ENCODE measurements around the gene GATB. TPM values are rescaled to one million over a fixed set of nuclear protein-coding genes. Genes with fewer than 3 reads are reported as not detected.

The GATB gene
- total RNA-seq, 1 donor from 2014 or later: 24.5 TPM

DNA sequence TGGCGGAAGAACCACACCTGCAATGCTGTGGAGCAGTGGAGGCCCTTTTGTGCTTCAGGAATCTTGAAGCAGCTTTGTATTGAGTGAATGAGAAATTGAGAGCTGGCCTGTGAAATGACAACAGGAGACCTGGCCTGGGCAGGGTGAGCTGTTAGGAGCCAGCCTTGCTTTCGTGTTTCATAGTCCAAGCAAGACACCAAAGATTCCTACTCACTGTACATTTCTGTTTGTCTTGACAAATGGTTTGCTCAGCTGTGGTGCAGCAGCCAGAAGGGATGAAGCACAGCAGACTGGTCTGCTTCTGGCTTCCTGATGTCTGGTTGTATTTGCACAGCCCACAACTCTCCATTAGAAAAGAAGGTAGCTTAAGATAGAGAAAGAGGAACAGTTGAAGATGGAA is 96.5 kb downstream of the GATB start:
- no peak for DNase-seq
- Mint-ChIP-seq H3K9me3 (ENCODE audit: unreplicated experiment) (peaks cover 3% of the 10 kb centered on the region), H3K4me3 (ENCODE audit: unreplicated experiment) (no peak overlapping the region), H3K4me1 (ENCODE audit: low read depth, unreplicated experiment) (peaks cover 4% of the 10 kb centered on the region), H3K36me3 (ENCODE audit: unreplicated experiment) (no peaks in the 10 kb centered on the region), H3K27me3 (ENCODE audit: unreplicated experiment) (peaks cover 5% of the 10 kb centered on the region), H3K27ac (ENCODE audit: unreplicated experiment) (peak overlapping the region; percentile 41)
- TF ChIP-seq, protein P1, sequence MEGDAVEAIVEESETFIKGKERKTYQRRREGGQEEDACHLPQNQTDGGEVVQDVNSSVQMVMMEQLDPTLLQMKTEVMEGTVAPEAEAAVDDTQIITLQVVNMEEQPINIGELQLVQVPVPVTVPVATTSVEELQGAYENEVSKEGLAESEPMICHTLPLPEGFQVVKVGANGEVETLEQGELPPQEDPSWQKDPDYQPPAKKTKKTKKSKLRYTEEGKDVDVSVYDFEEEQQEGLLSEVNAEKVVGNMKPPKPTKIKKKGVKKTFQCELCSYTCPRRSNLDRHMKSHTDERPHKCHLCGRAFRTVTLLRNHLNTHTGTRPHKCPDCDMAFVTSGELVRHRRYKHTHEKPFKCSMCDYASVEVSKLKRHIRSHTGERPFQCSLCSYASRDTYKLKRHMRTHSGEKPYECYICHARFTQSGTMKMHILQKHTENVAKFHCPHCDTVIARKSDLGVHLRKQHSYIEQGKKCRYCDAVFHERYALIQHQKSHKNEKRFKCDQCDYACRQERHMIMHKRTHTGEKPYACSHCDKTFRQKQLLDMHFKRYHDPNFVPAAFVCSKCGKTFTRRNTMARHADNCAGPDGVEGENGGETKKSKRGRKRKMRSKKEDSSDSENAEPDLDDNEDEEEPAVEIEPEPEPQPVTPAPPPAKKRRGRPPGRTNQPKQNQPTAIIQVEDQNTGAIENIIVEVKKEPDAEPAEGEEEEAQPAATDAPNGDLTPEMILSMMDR (IDR thresholded peaks at IDR 0.05; ENCODE audit: partially characterized antibody, unreplicated experiment): no peak

DNA sequence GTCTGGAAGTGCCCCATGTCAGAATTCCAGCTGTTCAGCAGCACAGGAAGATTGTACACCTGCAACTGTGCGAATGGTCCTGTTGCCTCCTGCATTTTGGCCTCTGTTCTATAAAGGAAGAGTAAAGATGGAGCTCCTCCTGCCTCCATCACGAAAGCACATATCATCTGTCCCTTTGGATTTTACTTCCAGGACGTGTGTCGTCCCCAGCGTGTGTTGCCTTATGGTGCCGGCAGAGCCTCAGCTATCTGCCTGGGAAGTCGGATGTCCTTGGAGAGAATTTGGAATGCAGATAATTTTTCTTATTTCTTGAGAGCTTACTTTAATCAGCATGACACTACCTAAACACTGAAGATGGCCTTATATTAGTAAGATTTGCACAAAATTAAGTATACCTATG is 97.7 kb downstream of the GATB start:
- Mint-ChIP-seq H3K4me1 (ENCODE audit: low read depth, unreplicated experiment) (no peaks in the 10 kb centered on the region), H3K9me3 (ENCODE audit: unreplicated experiment) (peaks cover 3% of the 10 kb centered on the region), H3K36me3 (ENCODE audit: unreplicated experiment) (no peaks in the 10 kb centered on the region), H3K27ac (ENCODE audit: unreplicated experiment) (no peak overlapping the region), H3K4me3 (ENCODE audit: unreplicated experiment) (no peak overlapping the region), H3K27me3 (ENCODE audit: unreplicated experiment) (peaks cover 5% of the 10 kb centered on the region)
- TF ChIP-seq, protein P1 (IDR thresholded peaks at IDR 0.05; ENCODE audit: partially characterized antibody, unreplicated experiment): no peak
- DNase-seq: no peak

DNA sequence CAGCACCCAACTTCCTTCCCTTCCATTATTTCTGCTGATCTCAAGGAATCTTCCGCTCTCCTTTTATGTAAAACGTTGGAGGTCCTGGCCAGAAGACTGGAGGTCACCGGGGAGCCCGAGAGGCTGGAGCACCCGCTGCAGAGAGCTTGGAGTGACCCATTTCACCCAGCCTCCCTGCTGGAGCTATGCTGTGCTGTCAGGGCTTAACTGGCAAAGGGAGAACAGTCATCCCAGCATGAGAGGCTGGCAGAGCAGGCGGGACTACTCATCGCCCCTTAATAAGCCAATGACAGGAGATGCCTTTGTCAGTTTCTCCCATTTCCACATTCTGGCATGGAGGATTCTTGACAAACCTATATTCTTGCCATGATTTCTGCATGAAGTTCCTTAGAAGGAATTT is 98.9 kb downstream of the GATB start:
- Mint-ChIP-seq H3K36me3 (ENCODE audit: unreplicated experiment) (no peaks in the 10 kb centered on the region), H3K27ac (ENCODE audit: unreplicated experiment) (no peak overlapping the region), H3K4me3 (ENCODE audit: unreplicated experiment) (no peak overlapping the region), H3K27me3 (ENCODE audit: unreplicated experiment) (peaks cover 5% of the 10 kb centered on the region), H3K4me1 (ENCODE audit: low read depth, unreplicated experiment) (peaks cover 2% of the 10 kb centered on the region), H3K9me3 (ENCODE audit: unreplicated experiment) (peaks cover 3% of the 10 kb centered on the region)
- TF ChIP-seq, protein P1 (IDR thresholded peaks at IDR 0.05; ENCODE audit: partially characterized antibody, unreplicated experiment): no peak
- DNase-seq: no peak

DNA sequence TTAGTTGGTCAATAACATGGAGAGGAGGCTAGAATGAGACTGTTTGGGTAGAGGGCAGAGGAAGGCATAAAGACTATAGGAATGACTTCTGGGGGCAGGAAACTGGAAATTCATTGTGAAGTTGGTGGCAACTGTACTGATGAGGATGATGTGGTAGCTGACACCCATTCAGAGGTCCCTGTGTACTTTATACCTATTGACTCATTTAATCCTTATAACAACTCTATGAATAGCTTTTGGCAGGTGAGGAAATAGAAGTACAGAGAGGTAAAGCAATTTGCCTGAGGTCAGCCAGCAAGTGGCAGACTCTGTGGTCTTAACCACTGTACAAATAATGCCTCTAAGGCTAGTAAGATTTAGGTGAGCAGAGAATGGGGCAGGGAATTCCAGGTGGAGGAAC is 100.1 kb downstream of the GATB start:
- H3K4me3 Mint-ChIP-seq (ENCODE audit: unreplicated experiment): no peak overlapping the region
- peaks cover 3% of the 10 kb centered on the region for H3K27me3 Mint-ChIP-seq (ENCODE audit: unreplicated experiment)
- H3K36me3 Mint-ChIP-seq (ENCODE audit: unreplicated experiment): no peaks in the 10 kb centered on the region
- H3K27ac Mint-ChIP-seq (ENCODE audit: unreplicated experiment): no peak overlapping the region
- TF ChIP-seq, protein P1 (IDR thresholded peaks at IDR 0.05; ENCODE audit: partially characterized antibody, unreplicated experiment): no peak
- DNase-seq: no peak
- H3K4me1 Mint-ChIP-seq (ENCODE audit: low read depth, unreplicated experiment): peaks cover 2% of the 10 kb centered on the region
- peaks cover 3% of the 10 kb centered on the region for H3K9me3 Mint-ChIP-seq (ENCODE audit: unreplicated experiment)

DNA sequence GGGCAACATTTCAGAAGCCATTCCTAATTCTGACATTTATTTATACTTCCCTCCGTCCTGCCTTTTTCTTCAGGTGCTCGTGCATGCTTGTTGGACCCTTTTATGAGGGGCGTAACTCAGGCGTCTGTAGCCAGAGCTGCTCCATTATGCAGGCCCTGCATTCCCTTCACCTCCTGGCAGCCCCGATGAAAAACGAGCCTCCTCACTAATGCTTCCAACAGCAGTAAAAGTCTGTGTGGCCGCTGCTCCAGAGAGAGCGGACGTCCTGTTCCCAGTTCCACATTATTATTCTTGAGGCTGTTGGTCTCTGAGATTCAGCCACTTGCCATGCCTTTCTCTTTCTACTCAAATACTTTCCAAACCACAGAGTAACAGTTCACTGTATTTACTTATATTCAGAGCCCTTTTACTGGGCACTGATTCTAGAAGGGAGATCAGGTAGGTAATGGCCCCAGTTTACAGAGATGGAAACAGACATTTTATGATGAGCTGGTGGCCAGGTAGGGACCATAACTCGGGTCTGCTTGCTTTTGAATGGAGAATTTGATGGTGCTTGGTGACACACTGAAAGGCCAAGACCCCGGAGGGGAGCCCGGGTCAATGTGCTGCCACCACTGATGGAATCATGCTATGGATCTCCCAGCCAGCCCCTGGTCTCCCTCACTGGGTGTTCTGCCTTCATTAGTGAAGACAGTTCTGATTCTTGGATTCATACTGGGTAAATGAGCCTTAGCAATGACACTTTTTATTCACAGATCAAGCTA is 101.0 kb downstream of the GATB start:
- H3K4me3 Mint-ChIP-seq (ENCODE audit: unreplicated experiment): no peak overlapping the region
- peaks cover 3% of the 10 kb centered on the region for H3K27me3 Mint-ChIP-seq (ENCODE audit: unreplicated experiment)
- H3K4me1 Mint-ChIP-seq (ENCODE audit: low read depth, unreplicated experiment): peaks cover 2% of the 10 kb centered on the region
- H3K9me3 Mint-ChIP-seq (ENCODE audit: unreplicated experiment): peaks cover 3% of the 10 kb centered on the region
- no peak for DNase-seq
- TF ChIP-seq, protein P1 (IDR thresholded peaks at IDR 0.05; ENCODE audit: partially characterized antibody, unreplicated experiment): no peak
- no peaks in the 10 kb centered on the region for H3K36me3 Mint-ChIP-seq (ENCODE audit: unreplicated experiment)
- H3K27ac Mint-ChIP-seq (ENCODE audit: unreplicated experiment): no peak overlapping the region

Data from glutamatergic neuron (in vitro differentiated cells).